Measurements from ENCODE around the gene RPS6KA2. TPM values are rescaled to one million over a fixed set of nuclear protein-coding genes. Genes with fewer than 3 reads are reported as not detected.
A peak's percentile ranks its signal among the peaks of the same experiment; 100 is the strongest.
"Not testable (repeated sequence)": the region's sequence is repeated elsewhere in the genome, so short reads cannot be mapped to it uniquely, and the experiment has no call there.

Gene RPS6KA2
- total RNA-seq, 1 donor from 2014 or later: 168 TPM

DNA sequence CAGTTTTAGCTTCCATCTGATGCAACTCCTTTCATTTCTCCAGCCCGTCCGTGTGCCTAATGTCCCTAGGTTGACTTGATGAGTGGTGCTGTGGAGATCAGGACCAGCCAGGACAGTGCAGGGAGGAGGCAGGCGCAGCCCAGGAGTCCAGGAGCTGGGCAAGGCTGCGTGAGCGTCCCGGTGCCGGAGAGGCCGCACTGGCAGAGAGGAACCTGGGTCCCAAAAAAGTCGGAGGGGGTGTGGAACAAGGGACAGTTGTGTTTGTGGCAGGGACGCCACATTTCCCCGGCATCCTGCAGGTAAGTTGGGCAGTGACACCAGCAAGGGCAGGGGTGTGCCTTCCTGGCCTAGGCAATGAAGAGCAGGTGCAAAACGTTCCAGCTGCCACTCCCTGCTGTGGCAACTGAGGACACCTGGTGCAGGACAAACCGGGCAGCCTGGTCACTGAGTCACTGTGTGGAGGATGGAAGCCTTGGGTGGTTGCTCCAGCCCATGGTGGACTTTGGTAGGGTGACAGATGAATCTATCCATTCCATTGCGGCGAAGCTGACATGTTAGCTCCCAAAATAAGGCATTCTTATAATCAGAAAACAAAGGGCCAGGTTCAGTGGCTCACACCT lies 93.7 kb downstream of the RPS6KA2 start:
- no peak for DNase-seq (ENCODE audit: low read depth in 2 of 2)

DNA sequence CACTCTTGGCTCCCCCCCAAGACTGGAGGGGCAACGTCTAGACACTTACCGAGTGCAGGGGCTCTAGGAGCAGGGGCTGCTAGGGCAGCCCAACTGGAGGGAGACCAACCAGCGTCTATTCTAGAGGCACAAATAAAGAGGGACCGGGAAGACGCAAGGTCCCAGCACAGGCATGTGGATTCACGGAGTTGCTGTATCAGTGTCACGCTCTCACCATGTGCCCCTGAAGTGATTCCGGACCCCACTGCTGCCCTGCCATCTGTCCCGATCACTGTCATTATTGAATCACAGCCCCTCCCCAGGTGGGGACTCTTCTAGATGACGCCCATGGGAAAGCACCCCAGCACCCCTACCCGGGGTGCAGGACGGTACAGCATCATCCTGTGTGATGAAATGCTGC lies 94.7 kb downstream of the RPS6KA2 start:
- DNase-seq (ENCODE audit: low read depth in 2 of 2): no peak

DNA sequence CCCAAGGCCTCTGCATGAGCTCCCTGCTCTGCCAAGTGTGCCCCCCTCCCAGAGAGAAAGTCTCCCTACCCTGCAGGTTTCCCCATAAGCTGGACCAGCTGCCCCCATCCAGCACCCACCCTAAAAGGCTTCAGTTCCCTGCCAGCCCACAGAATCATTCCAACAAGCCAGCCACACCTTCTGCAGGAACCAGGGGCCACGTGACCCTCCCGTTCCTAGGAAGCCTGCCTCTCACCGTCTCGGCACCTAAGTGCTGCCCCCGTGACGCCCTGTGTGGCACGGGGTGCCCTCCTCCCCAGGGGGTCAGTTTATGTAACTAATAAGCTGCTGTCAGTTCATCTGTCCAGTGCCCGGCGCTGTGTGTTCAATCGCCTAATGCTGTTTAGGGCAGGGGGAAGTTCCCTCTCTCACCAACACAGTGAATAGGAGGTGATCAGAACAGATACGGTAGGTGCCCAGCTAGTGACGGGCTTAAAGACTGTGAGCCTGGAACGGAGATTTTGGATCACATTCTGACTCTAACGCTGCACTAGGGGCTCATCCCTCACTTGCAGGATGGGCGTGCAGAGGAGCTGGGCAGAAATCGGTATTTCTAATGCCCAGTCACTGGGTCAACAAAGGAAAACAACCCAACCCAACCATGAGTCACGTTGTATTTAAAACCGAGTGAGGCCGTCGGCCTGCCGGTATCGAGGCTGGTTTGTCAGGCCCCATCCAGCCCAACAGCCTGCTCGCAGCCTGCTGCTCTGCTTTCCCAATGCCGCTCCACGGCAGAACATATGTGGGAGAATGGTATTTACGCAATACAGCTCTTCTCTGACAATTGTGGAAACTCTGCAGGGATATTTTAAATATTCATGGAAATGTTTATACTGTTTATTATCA lies 96.6 kb downstream of the RPS6KA2 start:
- no peak for DNase-seq (ENCODE audit: low read depth in 2 of 2)

DNA sequence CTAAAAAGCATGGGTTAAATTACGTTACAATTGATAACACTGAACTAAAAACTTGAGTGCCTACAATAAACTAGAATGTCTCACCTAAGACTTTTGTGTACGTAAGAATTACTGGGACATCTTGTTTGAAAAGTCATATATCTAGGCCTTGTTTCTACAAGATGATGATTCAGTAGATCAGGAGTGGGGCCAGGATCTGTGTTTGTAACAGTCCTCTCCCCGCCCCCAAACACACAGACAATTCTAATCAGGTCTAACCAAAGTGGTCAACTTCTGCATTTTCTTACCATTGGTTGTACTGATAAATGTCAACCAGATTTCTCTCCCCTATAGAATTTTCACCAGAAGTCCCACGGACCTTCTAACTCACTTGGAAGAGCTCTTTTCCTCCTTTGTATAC lies 97.5 kb downstream of the RPS6KA2 start:
- no peak for DNase-seq (ENCODE audit: low read depth in 2 of 2)

DNA sequence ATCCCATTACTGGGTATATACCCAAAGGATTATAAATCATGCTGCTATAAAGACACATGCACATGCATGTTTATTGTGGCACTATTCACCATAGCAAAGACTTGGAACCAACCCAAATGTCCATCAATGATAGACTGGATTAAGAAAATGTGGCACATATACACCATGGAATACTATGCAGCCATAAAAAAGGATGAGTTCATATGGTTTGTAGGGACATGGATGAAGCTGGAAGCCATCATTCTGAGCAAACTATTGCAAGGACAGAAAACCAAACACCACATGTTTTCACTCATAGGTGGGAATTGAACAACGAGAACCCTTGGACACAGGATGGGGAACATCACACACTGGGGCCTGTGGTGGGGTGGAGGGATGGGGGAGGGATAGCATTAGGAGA lies 98.0 kb downstream of the RPS6KA2 start:
- DNase-seq (ENCODE audit: low read depth in 2 of 2): not testable (repeated sequence)

DNA sequence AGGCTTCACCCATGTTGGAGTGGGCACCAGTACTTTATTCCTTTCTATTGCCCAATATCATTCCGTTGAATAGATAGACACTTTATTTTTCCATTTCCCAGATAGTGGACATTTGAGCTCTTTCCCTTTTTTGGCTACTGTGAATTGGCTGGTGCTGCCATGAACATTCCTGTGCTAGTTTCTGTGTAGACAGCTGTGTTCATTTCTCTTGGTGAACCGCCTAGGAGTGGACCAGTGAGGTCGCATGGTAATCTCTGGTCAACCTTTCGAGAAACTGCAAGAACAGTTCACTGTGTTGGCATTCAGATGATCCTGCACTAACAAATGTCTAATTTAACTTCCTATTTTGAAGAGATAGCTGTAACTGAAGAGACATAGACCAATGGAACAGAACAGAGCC lies 99.2 kb downstream of the RPS6KA2 start:
- DNase-seq (ENCODE audit: low read depth in 2 of 2): no peak

DNA sequence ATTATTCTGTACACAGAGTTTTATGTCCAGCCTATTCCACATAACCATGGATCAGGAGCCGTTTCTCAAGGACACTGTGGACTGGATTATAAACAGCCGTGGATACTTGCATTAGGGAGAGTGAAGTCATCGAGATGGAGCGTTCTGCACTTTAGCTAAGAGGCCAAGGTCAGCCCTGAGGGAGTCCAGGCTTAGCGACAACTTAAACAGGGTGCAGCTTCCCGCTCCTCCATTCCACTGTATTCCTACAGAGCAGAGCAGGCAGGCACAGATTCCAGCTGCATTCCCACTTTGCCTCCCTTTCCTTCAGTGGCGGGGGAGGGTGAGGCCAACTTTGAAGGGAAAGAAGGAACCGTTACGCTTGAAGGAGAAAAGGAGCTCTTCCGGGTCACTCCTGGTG lies 100.1 kb downstream of the RPS6KA2 start:
- no peak for DNase-seq (ENCODE audit: low read depth in 2 of 2)

DNA sequence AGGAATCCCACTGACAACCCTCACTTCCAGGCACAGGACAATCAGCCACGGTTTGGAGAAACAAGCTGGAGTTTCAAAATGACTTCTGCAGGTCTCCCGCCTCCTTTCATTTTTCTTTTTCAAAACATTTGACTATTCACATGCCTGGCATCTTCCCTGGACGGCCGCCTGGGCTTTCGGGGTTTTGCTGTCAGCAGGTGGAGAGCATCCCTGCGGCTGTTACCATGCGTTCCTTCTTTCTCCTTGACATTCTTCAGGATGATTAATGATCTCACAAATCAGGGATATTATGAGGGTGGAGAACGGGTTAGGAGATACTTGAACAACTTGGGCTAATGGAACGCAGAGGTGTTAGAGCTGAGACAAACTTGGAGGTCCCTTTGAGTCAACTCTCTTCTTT lies 101.5 kb downstream of the RPS6KA2 start:
- DNase-seq (ENCODE audit: low read depth in 2 of 2): no peak

DNA sequence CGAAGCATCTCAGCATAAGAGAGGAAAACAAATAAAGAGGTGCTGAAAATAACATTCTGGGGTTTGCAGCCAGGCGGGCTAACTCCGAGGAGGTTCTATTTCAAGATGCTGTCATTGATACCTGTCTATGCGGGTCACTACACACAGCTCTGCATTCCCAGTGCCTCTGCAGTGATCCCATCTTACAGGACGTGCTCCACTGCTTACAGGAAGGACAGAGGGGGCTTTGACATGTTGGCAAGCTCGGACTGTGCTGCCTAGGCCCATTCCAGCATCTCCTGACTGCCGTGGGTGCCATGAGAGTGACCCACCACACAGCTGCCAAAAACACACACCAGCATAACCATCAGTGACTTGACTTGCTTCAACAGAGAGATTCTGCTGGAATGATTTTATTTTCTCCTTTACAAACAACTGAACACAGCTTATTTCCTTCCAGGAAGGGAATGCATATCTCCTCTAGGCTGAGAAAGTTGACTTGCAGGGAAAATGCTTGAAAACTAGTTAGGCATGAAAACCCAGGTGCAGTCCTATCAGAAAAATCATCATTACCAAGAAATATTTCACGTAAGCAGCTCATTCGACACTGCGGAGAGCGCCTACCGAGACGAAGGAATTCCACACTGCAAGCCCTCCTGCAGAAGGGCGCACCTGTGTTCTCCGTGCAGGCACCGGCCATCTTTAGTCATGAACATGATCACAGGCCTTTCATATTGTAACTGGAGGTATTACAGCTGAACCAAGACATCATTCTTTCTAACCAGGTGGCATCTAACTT lies 103.1 kb downstream of the RPS6KA2 start:
- DNase-seq (ENCODE audit: low read depth in 2 of 2): no peak

DNA sequence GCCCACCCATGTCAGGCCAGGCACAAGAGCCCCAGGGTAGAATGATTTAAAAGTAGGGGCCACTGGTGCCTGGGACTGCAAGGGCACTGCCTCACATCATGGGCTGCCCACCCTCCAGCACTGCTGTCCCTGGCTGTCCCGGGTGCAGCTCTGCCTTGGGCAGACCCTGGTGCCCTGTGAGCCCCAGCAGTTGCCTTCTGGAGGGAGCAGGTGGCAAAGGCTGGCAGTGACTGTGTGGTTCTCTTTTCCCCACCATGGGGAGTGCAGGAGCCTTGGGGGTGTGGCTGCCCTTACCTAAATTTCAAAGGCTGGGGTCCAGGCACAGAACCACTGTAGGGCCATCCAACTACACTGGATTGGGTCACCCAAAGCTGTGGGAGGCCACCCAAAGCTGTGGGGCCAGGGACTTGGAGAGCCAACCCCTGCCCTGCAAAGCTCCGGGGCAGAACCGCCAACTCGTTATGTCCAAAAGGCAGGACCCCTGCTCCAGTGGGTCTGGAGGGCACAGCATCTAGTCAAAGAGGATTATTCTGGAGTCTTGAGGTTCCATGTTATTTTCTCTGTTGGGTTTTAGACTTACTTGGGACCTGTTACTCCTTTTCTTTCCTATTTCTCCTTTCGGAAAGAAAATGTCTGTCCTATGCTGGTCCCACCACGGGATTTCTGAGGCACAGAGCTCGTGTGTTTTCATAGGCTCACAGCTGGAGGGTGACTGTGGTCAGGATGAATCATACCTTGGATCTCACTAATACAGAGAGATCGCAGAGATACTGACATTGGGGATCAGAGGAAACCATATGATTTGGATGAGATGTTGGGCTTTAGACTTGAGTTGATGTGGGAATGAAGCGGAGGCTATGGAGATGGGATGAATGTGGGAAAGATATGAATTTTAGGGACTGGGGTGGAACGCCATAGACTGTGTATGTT lies 105.9 kb downstream of the RPS6KA2 start:
- DNase-seq (ENCODE audit: low read depth in 2 of 2): no peak

DNA sequence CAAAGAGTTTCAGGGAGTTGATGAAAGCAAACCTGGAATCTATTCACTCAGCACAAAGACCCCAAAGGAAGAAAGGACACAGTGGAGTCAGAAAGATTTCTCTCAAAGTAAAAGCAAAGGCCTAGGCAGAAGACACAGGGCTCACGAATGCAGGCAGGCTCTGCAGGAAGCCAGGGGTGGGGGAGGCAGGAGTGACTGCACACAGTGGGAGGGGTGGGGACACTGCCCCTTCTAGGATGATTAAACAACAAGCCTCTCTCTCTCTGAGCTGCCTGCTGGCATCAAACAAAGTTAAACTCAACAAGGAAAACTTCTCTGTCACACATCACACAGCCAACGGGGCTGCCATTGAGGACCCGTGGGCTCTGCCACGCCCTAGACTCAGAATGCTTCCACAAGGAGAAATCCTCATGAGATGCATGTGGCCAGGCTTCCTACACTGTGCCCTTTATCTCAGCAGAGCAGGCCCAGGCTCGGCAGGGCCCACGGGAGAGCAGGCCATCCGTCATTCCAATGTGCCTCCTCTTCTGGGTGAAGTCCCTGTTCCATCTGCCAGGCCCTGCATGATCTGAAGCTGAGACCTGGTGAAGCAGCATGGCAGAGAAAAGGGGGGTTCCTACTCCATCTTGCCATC lies 110.7 kb downstream of the RPS6KA2 start:
- peak in 1 of 2 donors; percentile 20 for DNase-seq (ENCODE audit: low read depth in 2 of 2)

DNA sequence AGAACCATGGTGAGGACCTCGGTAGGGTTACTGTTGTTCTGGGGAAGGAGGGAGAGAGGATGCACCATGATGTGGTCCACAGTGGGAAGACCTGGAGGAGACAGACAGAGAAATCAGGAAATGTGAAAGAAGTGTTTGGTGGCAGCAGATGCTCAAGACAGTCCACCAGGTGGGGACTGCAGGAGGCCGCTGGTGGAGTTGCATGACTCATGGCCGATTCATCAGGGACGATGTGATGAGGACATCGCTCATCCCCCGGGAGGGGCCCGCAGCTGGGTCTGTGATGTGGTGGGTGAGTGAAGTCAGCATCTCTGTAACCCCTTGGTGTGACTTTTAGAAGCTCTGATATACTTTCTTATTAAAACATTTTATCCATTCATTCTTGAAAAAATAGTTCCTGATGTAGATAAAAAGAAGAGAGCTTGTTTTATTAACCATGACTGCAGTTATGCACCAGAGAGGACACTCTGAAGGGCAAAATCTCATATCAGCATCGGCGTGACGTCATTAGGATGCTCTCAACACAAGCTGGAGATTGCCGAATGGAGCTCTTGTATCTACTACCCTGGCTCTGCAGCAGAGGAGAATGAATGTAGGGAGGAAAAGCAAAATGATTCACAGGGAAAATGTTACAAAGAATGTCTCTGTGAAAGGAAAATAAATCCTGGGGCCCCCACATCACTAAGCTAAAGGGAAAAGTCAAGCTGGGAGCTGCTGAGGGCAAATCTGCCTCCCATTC lies 111.8 kb downstream of the RPS6KA2 start:
- DNase-seq (ENCODE audit: low read depth in 2 of 2): peak; percentile 58 to 82

DNA sequence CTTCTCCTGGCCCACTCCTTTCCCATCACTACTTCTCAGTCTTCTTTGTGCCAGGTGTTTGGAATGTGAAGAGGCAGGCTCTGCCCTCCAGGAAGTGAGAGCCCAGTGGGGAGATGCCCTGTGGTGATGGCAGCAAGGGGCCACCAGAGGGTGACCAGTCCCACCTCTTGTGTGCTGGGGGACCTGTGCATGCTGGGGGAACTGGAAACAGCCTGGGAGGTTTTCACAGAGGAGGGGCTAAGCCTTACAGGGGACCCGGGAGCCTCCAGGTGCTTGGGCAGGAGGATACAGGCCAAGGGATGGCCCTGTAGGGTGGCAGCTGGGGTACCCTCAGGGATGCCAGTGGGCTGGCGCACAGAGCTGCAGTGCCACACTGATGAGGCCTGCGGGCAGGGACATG lies 112.9 kb downstream of the RPS6KA2 start:
- peak in 1 of 2 donors; percentile 33 for DNase-seq (ENCODE audit: low read depth in 2 of 2)

DNA sequence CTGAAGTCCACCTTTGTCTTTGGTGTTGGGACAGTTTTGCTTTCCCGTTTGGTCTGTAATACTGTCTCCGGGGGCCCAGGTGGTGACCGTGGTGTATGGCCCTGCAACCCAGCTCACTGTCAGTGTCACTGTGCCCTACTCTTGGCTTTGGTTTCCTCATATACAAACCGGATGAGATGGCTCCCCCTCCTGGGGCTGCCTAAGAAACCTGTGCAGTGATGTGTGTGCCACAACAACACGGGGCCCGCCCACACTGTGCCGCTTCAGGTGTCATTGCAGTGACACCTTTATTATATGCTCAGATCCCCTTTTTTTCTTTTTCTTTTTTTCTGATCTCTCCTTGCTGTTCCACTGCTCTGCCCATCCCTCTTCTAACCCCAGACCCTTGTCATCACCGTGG lies 114.5 kb downstream of the RPS6KA2 start:
- no peak for DNase-seq (ENCODE audit: low read depth in 2 of 2)

DNA sequence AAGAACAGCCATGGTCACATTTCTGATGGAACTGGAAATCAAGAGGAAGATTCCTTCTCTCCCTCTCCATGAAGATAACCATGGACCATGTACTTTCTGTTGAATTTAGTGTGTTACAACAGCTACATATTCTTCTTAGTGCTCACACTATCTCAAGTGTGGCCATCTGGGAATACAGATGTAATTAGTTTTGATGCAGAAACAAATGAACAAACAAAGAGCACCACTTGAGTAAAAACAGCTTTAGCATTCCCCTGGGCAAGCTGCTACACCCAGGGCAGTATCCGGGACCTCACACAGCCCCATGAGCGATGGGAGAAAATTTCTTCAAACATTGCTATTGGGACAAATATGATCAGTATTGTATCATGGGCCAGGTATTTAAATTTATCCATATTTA lies 115.7 kb downstream of the RPS6KA2 start:
- DNase-seq (ENCODE audit: low read depth in 2 of 2): no peak

DNA sequence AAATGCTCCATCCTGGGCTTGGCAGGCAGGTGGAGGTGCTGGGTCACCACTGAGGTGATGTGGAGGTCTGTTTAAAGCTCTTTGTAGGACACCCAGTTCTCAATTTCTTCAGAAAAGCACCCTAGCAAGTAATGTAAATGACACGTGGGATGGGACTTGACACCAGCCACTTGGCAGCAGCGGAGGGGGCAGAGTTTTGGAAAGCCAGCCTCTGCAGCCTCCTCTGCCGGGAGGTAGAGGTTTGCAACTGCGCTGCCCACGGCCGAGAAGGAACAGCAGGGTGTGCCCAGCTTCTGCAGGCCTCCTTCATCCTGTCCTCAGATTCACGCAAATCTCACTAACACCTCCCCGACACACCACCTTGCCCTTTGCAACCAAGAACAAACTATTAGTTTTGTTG lies 117.9 kb downstream of the RPS6KA2 start:
- DNase-seq (ENCODE audit: low read depth in 2 of 2): no peak

DNA sequence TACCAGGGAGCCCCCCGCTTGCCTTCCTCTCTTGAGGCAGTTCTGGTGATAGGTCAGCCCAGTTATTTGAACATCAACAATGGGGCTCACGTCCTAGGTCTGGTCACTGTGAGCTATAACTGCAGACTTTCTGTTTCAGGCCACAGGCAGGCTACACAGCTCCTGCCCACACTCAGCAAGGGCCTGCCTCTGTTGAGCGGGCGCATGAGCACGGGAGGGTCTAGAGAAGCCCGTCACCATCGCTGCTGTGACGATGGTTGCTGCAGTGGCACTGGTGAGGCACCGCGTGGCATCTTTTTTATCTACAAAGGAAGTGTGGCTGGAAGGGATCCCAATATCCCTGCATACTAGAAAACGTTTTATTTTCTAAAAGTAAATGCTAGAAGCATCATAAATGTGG lies 118.3 kb downstream of the RPS6KA2 start:
- DNase-seq (ENCODE audit: low read depth in 2 of 2): no peak

DNA sequence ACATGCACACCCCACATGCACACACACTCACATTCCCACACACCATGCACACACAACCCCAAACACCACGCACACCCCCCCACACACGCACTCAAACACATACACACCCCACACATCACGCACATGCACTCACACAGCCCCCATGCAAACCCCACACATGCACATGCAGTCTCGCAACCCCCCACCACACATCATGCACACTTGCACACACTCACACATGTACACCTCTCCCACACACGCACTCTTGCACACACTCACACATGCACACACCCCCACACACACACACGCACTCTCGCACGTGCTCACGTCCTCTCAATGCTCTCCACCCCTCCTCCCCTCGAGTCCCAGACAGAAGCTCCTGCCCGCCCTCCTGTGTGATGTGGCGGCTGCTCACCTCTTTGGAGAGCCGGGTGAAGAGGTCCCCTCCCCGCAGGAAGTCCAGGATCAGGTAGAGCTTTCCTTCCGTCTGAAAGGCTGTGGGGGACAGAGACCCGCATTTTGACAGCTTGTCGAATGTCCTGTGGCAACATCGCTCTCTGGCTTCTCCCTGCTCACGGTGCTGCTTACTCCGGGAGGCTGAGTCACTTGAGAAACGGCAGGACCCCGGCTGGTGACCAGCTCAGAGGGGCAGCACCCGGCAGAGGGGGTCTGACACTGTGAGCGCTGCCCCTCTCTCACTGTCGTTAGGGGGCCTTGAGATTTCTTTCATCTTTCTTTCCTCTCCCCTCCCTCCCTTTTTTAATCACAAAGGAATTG lies 119.1 kb downstream of the RPS6KA2 start:
- no peak for DNase-seq (ENCODE audit: low read depth in 2 of 2)

DNA sequence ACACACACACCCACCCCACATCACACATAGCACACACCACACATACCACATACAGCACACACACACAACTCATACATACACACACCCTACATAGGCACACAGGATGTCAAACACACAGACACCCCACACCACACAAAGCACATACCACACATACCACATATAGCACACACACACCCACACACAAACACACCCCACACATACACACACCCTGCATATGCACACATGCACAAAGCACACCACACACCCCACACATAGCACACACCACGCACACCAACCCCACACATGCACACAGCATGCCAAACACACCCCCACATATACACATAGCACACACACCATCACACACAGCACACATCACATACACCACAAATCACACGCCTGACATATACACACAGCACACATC lies 119.7 kb downstream of the RPS6KA2 start:
- no peak for DNase-seq (ENCODE audit: low read depth in 2 of 2)
